ENCODE measurements around the gene ZFAND3. TPM values are rescaled to one million over a fixed set of nuclear protein-coding genes. Genes with fewer than 3 reads are reported as not detected.

The ZFAND3 gene
- total RNA-seq, 1 donor from 2014 or later = 18.7 TPM

- no peak overlapping the region for H3K4me3 ChIP-seq (ENCODE audit: low read depth, low read length)
- DNase-seq (ENCODE audit: low read depth) = no peak
- no peak for TF ChIP-seq CTCF (conservative IDR thresholded peaks at IDR 0.05; ENCODE audit: low read depth, low read length)
Measured at GRCh38 chr6:38185244-38185643, 365.7 kb downstream of the ZFAND3 start.

GRCh38 chr6:38185752-38186151 lies 366.2 kb downstream of the ZFAND3 start:
- no peak for TF ChIP-seq CTCF (conservative IDR thresholded peaks at IDR 0.05; ENCODE audit: low read depth, low read length)
- no peak overlapping the region for H3K4me3 ChIP-seq (ENCODE audit: low read depth, low read length)
- DNase-seq (ENCODE audit: low read depth) = no peak

GRCh38 chr6:38187325-38187724 lies 367.8 kb downstream of the ZFAND3 start:
- no peak for DNase-seq (ENCODE audit: low read depth)
- no peak overlapping the region for H3K4me3 ChIP-seq (ENCODE audit: low read depth, low read length)
- TF ChIP-seq CTCF (conservative IDR thresholded peaks at IDR 0.05; ENCODE audit: low read depth, low read length) = no peak

- no peak for TF ChIP-seq CTCF (conservative IDR thresholded peaks at IDR 0.05; ENCODE audit: low read depth, low read length)
- no peak overlapping the region for H3K4me3 ChIP-seq (ENCODE audit: low read depth, low read length)
- no peak for DNase-seq (ENCODE audit: low read depth)
Measured at GRCh38 chr6:38187811-38188590, 368.5 kb downstream of the ZFAND3 start.

GRCh38 chr6:38188677-38189335 lies 369.3 kb downstream of the ZFAND3 start:
- no peak for TF ChIP-seq CTCF (conservative IDR thresholded peaks at IDR 0.05; ENCODE audit: low read depth, low read length)
- H3K4me3 ChIP-seq (ENCODE audit: low read depth, low read length) = no peak overlapping the region
- DNase-seq (ENCODE audit: low read depth) = no peak

- TF ChIP-seq CTCF (conservative IDR thresholded peaks at IDR 0.05; ENCODE audit: low read depth, low read length) = no peak
- H3K4me3 ChIP-seq (ENCODE audit: low read depth, low read length) = no peak overlapping the region
- no peak for DNase-seq (ENCODE audit: low read depth)
Measured at GRCh38 chr6:38191418-38191817, 371.9 kb downstream of the ZFAND3 start.

Measured in epithelial cell of proximal tubule (primary cell).